Stimulated activated CD4-positive, alpha-beta T cell treated with anti-CD3 and anti-CD28 coated beads, TNF-alpha, amount 100 ng/mL, for 24 hours (primary cell): ENCODE results near the gene PTH1R.

Experiments
- DNase-seq, 3 experiments: peaks; one replicate each; pipeline ENCODE4 v3.0.0-alpha.2; 2020; ENCODE audit warnings: low read depth in 3 of 3

PTH1R gene

DNA sequence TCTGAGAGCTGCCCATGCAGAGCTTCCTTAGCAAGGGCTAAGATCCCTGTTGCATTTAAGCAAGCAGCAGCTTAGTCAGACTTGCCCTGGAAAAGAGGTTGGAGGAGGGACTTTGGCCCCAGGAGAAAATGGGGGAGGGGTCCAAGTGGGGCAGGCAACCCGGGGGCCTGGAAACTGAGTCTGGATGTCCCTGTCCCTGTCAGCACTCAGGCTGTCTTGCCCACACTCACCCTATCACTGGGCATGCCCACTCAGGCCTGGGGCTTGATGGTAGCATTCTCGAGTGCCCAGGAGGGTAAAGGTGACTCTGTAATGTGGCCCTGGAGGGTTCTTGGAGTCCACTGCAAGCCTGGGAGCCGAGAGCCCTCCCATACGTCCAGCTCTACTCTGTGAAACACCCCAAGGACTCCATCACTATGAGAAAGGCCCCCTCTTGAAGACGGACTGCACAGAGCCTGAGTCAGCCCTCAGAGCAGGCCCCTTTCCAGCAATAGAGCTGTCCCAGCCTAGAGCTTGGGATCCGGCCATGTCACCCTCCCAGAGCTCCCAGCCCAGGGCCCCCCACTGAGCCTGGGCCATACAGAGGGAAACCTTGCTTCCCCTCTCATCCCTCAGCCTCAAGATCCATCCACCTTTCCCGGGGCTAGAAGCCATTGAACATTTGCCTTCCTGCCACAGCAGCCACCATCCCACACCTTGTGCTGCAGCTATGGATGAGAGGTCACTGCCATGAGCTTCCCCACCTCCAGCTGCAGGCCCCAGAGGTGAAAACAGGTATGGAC lies 27.6 kb upstream of the PTH1R start:
- no peak for DNase-seq

DNA sequence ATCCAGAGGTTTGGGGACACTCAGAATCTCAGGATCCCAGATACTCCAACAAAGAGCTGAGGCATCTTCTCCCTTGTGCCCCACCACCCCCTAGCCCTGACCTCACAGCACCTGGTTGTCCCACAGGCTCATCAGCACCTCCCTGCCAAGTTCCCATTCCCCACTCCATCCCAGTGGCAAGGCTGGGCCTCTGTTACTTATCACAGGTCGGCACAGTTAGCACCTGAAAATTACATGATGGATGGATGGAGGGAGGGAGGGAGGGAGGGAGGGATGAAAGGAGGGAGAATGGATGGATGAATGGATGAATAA lies 27.1 kb upstream of the PTH1R start:
- DNase-seq: no peak

DNA sequence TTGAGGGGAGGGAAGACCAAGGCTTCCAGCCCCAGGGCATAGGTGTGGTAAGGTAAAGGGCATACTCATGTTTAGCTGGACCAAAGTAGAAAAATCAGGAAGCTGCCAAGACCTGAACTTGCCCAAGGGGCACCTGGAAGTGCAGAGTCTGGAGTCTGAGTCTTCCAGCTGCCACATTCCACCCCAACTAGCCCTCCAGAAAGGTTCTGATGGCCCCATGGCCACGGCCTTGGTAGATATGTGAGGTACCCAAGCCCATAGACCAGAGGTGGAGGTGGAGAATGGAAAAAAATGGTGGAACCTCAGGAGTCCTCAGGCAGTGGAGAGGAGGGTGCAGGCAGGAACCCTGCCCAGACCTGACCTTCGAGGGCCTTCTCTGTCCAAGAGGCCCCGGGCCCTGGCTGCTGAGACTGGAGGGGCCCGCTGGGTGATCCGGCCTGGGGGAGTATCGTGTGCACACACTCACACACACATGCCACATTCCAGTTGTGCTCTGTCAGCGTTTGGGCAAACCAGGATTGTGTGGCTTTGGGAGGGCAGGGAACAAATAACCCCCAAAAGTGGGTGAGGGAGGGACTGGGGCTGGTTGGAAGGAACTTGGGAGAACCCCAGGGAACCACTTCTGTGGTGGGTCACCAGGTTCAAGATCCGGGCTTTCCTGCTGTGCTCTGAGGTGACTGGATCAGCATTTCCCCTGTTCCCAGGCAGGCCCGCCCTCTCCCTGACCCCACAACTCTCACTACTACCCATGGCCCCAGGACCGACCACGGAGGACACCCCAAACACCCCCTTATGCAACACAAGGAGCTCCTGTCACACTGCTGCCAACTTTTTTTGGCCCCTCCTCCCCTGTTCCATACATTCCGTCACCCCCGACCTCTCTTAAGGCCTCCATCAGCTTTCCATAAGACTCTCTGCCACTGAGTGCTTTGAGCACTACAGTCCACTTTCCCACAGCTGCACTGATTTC lies 25.9 kb upstream of the PTH1R start:
- no peak for DNase-seq

DNA sequence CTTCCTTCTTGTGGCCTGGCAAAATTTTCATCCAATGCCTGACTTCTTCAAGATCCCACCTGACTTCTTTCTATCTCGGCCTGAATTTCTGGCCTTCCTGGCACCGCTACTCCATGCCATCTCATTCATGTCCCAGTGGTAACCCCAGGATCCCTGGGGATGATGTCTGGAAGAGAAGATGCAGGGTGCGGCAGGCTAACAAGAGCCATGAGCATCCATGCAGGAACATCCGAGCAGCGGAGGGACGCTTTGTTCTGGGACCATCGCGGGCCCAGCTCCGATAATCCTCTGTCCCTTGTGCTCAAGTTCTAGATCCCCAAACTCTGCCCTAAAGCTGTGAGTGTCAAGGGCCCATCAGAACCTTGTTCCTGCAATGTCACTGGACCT lies 25.2 kb upstream of the PTH1R start:
- no peak for DNase-seq

DNA sequence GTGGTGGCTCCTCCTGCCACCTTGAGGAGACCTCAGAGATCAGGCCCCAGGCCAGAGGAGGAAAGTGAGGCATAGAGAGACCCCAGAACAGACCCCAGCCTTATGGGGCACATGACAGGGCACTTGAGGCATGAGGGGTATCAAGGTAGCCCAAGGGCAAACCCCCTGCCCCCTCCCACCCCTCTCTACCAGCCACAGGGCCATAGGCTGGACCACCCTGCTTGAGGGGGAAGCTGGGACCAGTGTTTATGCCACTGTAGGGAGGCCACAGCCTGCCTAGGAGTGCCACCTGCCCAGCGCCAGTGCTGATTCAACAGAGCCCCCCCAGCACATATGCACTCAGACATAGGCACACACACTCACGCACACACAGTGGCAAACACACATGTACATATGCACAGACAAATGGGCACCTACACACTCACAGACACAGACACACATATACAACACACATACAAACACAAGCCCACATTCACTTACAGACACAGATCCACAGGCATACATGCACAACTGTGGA lies 24.6 kb upstream of the PTH1R start:
- no peak for DNase-seq

DNA sequence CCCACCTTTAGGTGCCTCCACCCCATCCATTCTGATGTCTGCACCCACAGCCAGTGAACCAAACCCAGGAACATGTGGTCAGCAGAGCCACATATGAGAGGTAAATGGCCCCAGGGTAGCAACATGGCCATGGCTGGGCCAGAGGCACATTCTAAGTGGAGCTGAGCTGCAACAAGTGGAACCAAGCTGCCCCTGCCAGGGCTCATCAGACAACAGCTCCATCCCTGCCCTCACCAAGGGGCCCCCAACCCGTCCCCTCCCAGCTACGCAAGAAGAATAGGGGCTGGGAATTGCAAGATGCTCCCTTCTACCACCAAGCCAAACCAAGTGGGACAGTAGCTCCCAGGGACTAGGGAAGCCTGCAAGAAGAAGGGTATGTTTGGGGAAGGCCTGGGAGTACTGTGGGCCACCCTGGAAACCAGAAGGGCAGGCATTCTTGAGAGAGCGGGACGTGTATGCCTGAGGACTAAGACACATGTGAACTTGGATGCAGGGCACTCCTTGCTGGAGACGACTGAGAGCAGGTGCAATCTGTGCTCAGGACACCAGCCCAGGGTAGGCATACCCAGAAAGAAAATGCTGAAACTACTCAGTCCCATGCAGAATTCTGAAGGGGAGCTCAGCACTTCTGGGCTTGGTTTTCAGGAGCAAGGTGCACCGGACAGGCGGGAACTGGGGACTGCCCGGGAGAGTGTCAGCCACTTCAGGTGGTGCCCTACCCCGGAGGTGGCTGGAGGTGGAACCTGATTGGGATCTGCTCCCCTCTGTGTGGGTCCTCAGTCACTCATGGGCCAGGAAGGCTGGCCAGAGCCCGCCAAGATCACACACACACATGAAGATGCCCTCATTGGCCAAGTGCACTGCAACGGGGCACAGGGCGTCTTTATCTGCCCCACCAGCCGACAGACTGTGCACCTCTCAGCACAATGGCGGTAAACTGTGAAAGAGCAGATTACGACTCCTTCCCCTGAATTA lies 23.8 kb upstream of the PTH1R start:
- no peak for DNase-seq

DNA sequence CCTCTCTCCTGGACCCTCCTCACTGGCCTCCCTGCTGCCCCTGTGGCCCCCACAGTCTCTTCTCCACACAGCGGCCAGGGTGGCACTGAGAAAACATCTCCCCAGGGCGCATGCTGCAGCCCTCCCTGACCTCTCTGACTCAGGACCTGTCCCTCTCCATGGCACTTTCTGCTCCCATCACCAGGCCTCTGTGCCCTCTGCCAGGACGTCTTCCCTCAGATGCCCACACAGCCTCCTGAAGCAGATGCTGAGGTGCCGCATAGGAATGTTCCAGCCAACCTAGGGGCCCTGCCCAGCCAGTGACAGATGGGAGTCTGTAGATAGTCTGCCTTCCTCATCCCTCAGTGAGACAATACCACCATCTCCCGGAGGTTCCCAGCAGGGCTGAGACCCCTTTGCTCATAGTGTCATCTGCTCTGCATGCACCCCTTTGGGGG lies 22.9 kb upstream of the PTH1R start:
- no peak for DNase-seq

DNA sequence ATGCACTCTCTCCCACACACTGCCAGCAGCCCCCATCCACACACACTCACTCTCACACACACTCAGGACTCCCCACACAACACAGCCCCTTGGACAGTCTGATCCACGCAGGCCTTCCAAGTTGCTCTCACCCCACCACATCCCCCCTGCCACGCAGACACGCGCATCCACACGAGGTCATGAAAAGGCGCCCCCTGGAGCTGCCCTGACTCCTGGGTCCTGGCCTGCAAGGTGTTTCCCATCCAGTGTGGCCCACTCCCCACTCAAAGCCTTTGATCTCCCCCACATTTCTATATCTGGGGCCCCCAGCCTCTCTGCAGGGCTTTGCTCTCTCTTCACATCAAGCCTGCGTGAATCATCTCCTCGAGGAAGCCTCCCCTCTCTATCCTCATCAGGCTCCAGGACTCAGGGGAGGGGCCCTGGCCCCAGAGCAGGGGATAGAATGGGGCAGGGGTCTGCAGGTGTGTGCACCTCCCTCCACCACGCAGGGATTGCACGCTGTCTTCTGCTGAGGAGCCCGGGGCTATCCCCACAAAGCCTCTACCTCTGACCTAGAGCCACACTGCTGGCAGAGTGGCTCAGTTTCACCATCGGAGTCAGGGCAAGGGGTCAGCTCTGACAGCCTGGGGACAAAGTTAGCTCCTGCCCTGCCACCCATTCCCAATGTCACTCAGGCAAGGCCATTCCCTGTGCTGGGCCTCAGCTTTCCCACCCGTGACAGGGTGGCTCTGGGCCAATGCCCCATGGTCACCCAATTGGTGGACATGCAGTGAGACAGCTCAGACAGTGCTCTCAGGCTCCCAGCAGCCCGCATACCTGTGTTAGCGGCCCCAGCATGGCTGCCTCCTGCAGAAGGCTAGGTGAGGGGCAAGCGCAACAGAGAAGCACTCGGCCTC lies 20.7 kb upstream of the PTH1R start:
- no peak for DNase-seq

DNA sequence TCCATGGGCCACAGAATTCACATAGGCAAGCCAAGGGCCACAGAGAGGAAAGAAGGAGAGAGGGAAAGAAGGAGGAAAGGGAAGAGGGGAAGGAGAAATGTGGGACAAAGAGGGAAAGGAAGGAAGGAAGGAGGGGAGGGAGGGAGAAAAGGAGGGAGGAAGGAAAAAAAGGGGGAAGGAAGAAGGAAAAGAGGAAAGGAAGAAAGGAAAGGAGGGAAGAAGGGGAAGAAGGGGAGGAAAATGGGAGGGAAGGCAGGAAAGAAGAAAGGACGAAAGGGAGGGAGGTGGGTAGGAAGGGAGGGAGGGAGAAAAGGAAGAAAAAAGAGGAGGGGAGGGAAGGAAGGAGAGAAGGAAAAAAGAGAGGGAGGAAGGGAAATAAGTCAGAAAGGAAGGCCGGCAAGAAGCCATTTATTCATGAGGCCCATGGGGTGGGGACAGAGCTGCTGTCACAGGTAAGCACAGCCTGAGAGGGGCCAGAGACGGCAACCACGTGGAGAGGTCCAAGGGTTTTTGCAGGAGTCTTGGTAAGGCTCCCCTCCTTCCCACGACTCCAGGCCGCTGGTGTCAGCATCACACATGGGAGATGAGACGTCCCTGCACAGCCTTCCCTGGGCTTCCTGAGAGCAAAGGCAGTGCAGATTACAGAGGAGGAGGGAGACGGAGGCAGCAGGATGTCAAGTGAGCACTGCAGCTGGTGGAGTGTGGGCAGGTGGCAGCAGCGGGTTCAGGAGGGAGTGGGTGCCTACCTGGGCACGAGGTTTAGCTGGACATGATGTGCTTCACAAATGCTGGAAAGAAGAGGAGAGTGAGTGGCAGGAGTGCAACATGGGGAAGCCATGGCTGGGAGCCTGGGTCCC lies 19.8 kb upstream of the PTH1R start:
- no peak for DNase-seq

DNA sequence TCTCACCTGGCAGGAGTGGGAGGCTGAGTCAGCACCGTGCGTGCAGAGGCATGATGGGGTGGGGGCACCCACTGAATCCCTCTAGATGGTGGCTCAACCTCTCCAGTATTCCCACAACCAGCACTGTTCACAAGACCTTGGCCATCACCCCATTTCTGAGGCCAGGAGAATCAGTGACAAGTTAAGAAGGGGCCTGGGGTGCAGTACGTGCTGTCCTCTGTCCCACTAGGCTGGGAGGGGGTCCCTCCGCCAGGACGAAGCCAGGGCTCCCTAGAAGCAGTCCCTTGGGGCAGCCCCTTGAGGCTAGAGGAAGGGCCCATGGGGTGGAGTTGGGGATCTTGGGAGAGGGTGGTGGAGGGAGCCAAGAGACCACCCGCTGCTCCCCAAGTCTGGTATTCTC lies 19.1 kb upstream of the PTH1R start:
- no peak for DNase-seq

DNA sequence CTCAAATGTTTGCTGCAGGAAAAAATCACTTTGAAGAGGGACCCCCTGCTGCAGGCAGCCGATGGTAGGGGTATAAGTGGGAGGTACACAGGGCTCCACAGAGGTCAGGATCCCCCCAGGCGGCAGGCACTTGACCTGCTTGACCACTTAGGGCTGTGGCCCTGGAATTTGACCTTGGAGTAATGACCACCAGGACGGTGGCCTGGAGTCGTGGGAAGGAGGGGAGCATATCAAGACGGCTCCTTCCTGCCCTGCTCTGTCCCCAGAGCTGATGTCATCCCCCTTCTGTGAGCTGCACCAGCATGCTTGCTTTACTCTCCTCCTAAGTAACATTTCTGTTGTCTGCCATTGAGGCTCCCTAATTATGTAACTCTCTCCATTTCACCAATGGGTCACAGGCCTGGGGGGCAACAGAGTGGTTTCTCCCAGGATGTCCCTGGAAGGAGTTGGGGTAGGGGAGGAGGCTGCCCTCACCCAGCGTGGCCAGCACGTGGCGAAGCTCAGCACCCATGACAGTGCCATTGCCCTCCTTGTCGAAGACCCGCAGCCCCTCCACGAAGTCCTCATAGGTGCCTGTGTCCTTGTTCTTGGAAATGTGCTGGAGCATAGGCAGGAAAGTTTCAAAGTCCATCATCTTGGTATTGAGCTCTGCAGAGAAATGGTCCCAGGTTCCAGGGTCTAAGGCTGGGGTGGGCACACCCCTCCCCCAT lies 18.4 kb upstream of the PTH1R start:
- no peak for DNase-seq

DNA sequence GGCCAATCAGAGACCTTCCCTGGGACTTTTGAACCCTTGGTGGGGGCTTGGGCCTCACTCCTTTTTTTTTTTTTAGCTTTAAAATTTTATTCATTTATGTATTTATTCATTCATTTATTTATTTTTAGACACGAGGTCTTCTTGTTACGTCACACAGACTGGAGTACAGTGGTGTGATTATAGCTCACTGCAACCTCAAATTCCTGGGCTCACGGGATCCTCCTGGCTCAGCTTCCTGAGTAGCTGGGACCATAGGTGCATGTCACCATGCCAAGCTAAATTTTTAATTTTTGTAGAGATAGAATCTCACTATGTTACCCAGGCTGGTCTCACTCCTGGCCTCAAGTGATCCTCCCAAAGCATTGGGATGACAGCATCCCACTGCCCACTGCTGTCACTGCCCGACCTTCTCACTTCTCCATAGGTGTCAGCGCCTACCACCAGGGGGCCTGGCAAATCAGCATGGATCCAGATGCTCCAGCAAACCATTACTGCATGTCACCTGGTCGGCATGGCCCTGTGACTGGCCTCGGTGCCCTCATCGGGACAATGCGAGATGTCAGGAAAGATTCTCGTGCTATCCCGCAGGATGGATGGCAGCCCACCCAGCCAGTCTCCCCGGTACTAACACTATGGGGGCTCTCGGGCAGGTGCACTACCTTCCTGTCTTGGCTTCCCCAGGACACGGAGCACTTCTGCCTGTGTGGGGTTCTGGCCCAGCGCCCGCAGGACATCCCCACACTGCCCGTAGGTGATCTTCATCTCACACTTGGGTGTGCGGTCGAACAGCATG lies 17.3 kb upstream of the PTH1R start:
- DNase-seq: peak in 1 of 3 experiments; percentile 25

DNA sequence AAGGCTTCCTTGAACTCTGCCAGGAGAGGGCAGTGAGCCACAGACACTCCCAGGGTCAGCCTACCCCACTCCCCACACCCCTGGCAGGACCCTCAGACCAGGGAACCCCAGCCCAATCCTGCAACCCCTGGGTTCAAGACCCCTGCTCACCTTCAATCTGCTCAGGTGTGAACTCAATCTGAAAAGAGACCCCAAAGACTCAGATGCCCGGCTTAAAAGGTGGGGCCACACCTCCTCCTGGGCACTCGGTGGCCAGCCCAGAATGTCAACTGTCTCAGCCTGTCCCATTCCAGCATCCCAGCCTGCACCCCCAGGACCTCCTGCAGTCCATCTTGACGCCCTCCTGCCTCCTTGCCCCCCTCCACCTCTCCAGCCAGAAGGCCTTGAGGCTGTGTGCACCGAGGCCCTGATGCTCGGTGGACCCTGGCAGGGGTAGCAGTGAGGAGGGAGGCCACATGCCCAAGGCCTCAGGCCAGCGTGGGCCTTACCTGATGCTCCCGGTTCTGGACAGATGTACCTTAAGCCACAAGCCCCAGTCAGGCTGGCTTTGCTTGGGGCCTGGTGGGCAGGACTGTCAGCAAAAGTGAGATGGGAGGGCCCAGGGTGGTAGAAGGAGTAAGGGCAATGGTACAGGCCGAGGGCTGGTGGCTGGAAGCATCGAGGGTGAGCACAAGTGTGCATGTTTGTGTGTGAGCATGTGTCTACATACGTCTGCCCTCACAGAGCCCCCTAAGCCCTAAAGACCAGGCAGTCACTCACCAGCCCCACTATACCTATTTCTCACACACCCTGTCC lies 16.5 kb upstream of the PTH1R start:
- no peak for DNase-seq

DNA sequence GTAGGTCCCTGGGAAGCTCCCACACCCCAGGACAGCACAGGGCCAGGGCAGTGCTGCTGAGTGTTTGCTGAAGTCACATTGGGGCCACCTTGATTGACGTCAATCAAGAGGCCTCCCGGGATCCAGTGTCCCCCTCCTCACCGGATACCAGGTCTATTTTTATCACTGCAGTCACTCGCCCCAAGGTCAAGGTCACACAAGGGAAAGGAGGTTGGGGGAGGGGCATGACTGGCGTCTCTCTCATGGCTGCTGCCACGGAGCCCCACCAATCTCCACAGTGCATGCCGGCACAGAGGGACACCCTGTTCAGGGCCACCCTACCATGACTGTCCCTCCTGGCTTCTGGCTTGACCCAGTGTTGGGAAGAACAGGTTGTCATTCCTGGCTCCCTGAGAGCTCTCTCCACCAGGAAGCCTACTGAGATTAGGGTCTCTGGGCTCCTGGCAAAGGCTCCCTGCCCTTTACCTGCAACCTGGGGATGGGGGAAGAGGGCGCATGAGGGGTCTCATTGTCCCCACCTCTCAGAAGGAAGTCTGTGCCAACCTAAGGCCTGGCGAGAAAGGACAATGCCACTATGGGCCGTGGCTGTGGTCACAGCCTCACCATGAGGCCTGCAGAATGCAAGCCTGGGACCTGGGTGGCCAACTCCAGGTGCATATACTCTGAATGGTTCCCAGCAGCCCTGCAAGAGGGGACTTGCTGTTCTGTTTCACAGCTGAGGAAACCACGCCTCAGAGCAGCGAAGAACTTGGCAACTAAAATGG lies 15.7 kb upstream of the PTH1R start:
- no peak for DNase-seq

DNA sequence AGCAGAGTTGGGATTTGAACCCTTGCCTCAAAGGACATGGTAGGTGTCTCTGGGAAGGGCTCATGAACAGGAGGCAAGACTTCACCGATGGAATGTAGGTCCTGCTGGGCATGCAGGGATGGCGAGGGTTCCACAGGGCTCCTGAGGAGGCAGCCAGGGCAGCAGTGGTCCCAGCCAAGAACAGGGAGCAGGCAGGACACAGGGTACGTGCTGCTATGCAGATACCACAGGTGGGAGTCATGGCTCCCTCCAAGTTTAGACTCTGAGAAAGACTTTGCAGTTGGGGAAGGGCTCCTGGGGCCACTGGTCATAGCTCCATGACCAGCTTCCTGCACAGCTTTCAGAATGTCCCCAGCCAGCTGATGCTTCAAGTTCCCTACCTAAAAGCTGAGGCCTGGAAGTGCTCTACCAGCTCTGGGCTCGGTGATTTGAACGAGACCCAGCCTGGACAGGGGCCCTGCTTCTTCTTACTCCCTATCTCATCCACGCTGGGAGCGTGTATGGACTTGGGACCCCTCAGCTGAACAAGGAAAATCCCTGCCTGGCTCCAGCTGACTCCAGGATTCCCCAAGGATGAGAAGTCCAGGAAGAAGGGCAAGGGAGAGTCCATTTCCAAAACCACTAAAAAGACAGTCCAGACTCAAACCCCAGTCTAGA lies 15.0 kb upstream of the PTH1R start:
- DNase-seq: no peak

DNA sequence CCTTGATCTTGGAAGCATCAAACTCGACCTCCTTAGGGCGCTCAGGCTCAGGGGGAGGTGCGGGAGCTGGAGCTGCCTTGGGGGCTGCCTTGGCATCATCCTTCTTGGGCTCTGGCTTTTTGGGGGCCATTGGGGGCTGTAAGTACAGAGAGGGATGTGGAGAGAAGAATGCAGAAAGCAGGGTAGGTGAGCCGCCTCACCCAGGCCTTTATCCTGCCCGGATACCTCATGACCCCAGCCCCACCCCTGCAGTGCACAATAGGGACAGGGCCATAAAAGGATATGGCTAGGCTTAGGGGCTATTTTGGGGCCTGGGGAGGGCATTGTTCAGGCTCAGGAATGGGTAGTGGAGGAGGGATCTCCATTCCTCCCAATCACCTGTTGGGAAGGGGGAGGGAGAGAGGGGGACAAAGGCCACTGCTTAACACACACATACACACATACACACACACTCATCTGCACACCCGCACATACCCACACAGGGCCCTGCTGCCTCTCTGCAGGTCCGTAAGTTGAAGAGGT lies 14.2 kb upstream of the PTH1R start, which contains the start of gene MYL3:
Gene MYL3, minus strand, starts transcription at position 184 of the 522 bp plus-strand sequence. Its CDS starts 54 bp downstream, at position 130.
- DNase-seq: no peak
